IgD-negative memory B cell (primary cell): Measurements from ENCODE around the gene SKA3. TPM values are rescaled to one million over a fixed set of nuclear protein-coding genes. Genes with fewer than 3 reads are reported as not detected.
"Not testable (repeated sequence)": the region's sequence is repeated elsewhere in the genome, so short reads cannot be mapped to it uniquely, and the experiment has no call there.

Experiments
- H3K27ac Mint-ChIP-seq, 3 donors: one replicate each; pipeline ENCODE4 v1.8.0; 2020 to 2022; ENCODE audit warnings: mild to moderate bottlenecking in 3 of 3, mixed read lengths in 3 of 3, moderate library complexity in 1 of 3
- H3K27me3 Mint-ChIP-seq: one replicate; pipeline ENCODE4 v1.8.0; 2021; ENCODE audit warnings: mixed read lengths
- H3K36me3 Mint-ChIP-seq: one replicate; pipeline ENCODE4 v1.8.0; 2020; ENCODE audit warnings: mild to moderate bottlenecking, mixed read lengths
- H3K4me1 Mint-ChIP-seq, 3 donors: one replicate each; pipeline ENCODE4 v1.8.0; 2020 to 2022; ENCODE audit warnings: mixed read lengths in 3 of 3, mild to moderate bottlenecking in 1 of 3
- H3K4me3 Mint-ChIP-seq, 4 donors: one replicate each; pipeline ENCODE4 v1.8.0; 2020 to 2022; ENCODE audit warnings: mild to moderate bottlenecking in 4 of 4, mixed read lengths in 4 of 4, moderate library complexity in 3 of 4
- H3K9me3 Mint-ChIP-seq, 3 donors: one replicate each; pipeline ENCODE4 v1.8.0; 2020 to 2021; ENCODE audit warnings: mixed read lengths in 3 of 3, mild to moderate bottlenecking in 1 of 3
- polyA plus RNA-seq: library from polyadenylated mRNA; unstranded; fragments of 300-500 nt; fragmentation: Illumina TruSeq; gene quantifications from one replicate; pipeline ENCODE4 v1.2.3, GENCODE V29; 2021

Gene SKA3
- polyA plus RNA-seq: 0.43 TPM

GRCh38 chr13:21176215-21176981 is at the start of gene SKA3, which contains the start of gene MRPL57:
SKA3 (minus strand) TSS chr13:21176552; CDS start chr13:21176477, 75 bp downstream.
MRPL57 (plus strand) TSS chr13:21176658; CDS start chr13:21176917, 259 bp downstream.
- Mint-ChIP-seq H3K9me3 (no peaks in the 10 kb centered on the region), H3K27ac (peak within 1 kb of the TSS; percentile 96 to 97 (median 96)), H3K4me1 (peaks cover 5 to 14% (median 14%) of the 10 kb centered on the region in 3 donors), H3K27me3 (no peaks in the 10 kb centered on the region), H3K4me3 (peak within 1 kb of the TSS; percentile 95 to 99 (median 98)), H3K36me3 (no peaks in the 10 kb centered on the region)

- no peaks in the 10 kb centered on the region for H3K36me3 Mint-ChIP-seq
- H3K9me3 Mint-ChIP-seq: peaks cover 10 to 15% (median 11%) of the 10 kb centered on the region in 3 donors
- H3K27ac Mint-ChIP-seq: no peak overlapping the region
- H3K4me1 Mint-ChIP-seq: no peaks in the 10 kb centered on the region
- peaks cover 17% of the 10 kb centered on the region for H3K27me3 Mint-ChIP-seq
- H3K4me3 Mint-ChIP-seq: no peak overlapping the region
Measured at GRCh38 chr13:21225082-21225481, 48.7 kb upstream of the SKA3 start.

GRCh38 chr13:21221268-21221667 is 44.9 kb upstream of the SKA3 start:
- H3K27ac Mint-ChIP-seq: no peak overlapping the region
- H3K27me3 Mint-ChIP-seq: peaks cover 17% of the 10 kb centered on the region
- peaks cover 2 to 7% (median 3%) of the 10 kb centered on the region in 3 donors for H3K4me1 Mint-ChIP-seq
- no peaks in the 10 kb centered on the region for H3K36me3 Mint-ChIP-seq
- H3K9me3 Mint-ChIP-seq: peaks cover 10 to 15% (median 11%) of the 10 kb centered on the region in 3 donors
- H3K4me3 Mint-ChIP-seq: no peak overlapping the region

GRCh38 chr13:21219716-21220115 is 43.4 kb upstream of the SKA3 start:
- peaks cover 17% of the 10 kb centered on the region for H3K27me3 Mint-ChIP-seq
- not testable (repeated sequence) for H3K36me3 Mint-ChIP-seq, H3K4me1 Mint-ChIP-seq, H3K27ac Mint-ChIP-seq
- H3K9me3 Mint-ChIP-seq: peaks cover 10 to 15% (median 11%) of the 10 kb centered on the region in 3 donors
- H3K4me3 Mint-ChIP-seq: peak overlapping the region in 1 of 4 donors; percentile 50

GRCh38 chr13:21219036-21219381 is 42.7 kb upstream of the SKA3 start:
- peaks cover 21% of the 10 kb centered on the region for H3K27me3 Mint-ChIP-seq
- peaks cover 10 to 15% (median 11%) of the 10 kb centered on the region in 3 donors for H3K9me3 Mint-ChIP-seq
- peaks cover 3% of the 10 kb centered on the region for H3K36me3 Mint-ChIP-seq
- H3K27ac Mint-ChIP-seq: no peak overlapping the region
- H3K4me3 Mint-ChIP-seq: no peak overlapping the region
- peaks cover 2 to 7% (median 3%) of the 10 kb centered on the region in 3 donors for H3K4me1 Mint-ChIP-seq

GRCh38 chr13:21218351-21219035 is 42.1 kb upstream of the SKA3 start:
- peaks cover 26% of the 10 kb centered on the region for H3K27me3 Mint-ChIP-seq
- H3K4me1 Mint-ChIP-seq: peaks cover 2 to 7% (median 3%) of the 10 kb centered on the region in 3 donors
- H3K36me3 Mint-ChIP-seq: peaks cover 3% of the 10 kb centered on the region
- peak overlapping the region in 1 of 3 donors; percentile 2 for H3K27ac Mint-ChIP-seq
- H3K4me3 Mint-ChIP-seq: no peak overlapping the region
- peaks cover 10 to 15% (median 11%) of the 10 kb centered on the region in 3 donors for H3K9me3 Mint-ChIP-seq

GRCh38 chr13:21216332-21216731 is 40.0 kb upstream of the SKA3 start:
- H3K4me3 Mint-ChIP-seq: no peak overlapping the region
- peaks cover 24% of the 10 kb centered on the region for H3K27me3 Mint-ChIP-seq
- H3K4me1 Mint-ChIP-seq: peaks cover 2 to 7% (median 3%) of the 10 kb centered on the region in 3 donors
- H3K9me3 Mint-ChIP-seq: peaks cover 7 to 9% (median 7%) of the 10 kb centered on the region in 3 donors
- peak overlapping the region in 1 of 3 donors; percentile 59 for H3K27ac Mint-ChIP-seq
- peaks cover 3% of the 10 kb centered on the region for H3K36me3 Mint-ChIP-seq

GRCh38 chr13:21215419-21215818 is 39.1 kb upstream of the SKA3 start:
- H3K36me3 Mint-ChIP-seq, H3K27ac Mint-ChIP-seq, H3K9me3 Mint-ChIP-seq, H3K4me3 Mint-ChIP-seq, H3K4me1 Mint-ChIP-seq: not testable (repeated sequence)
- peaks cover 24% of the 10 kb centered on the region for H3K27me3 Mint-ChIP-seq

- peaks cover 24% of the 10 kb centered on the region for H3K27me3 Mint-ChIP-seq
- peaks cover 3% of the 10 kb centered on the region for H3K36me3 Mint-ChIP-seq
- no peak overlapping the region for H3K4me3 Mint-ChIP-seq
- no peaks in the 10 kb centered on the region for H3K4me1 Mint-ChIP-seq
- H3K9me3 Mint-ChIP-seq: peaks cover 5 to 7% (median 7%) of the 10 kb centered on the region in 3 donors
- H3K27ac Mint-ChIP-seq: no peak overlapping the region
Measured at GRCh38 chr13:21212138-21212775, 35.9 kb upstream of the SKA3 start.

GRCh38 chr13:21208652-21209154 is 32.4 kb upstream of the SKA3 start:
- H3K4me3 Mint-ChIP-seq: no peak overlapping the region
- H3K4me1 Mint-ChIP-seq: no peaks in the 10 kb centered on the region
- H3K36me3 Mint-ChIP-seq: no peaks in the 10 kb centered on the region
- H3K9me3 Mint-ChIP-seq: peaks cover 5 to 7% (median 7%) of the 10 kb centered on the region in 3 donors
- H3K27ac Mint-ChIP-seq: no peak overlapping the region
- H3K27me3 Mint-ChIP-seq: peaks cover 13% of the 10 kb centered on the region

GRCh38 chr13:21202767-21203531 is 26.6 kb upstream of the SKA3 start:
- Mint-ChIP-seq H3K36me3 (peaks cover 2% of the 10 kb centered on the region), H3K9me3 (peaks cover 4 to 12% (median 11%) of the 10 kb centered on the region in 3 donors), H3K27ac (no peak overlapping the region), H3K4me3 (no peak overlapping the region), H3K27me3 (peaks cover 3% of the 10 kb centered on the region), H3K4me1 (peaks cover 0 to 2% (median 0%) of the 10 kb centered on the region in 3 donors)

GRCh38 chr13:21201456-21202190 is 25.3 kb upstream of the SKA3 start:
- H3K9me3 Mint-ChIP-seq: peaks cover 4 to 12% (median 11%) of the 10 kb centered on the region in 3 donors
- H3K4me3 Mint-ChIP-seq, H3K4me1 Mint-ChIP-seq, H3K36me3 Mint-ChIP-seq, H3K27me3 Mint-ChIP-seq: not testable (repeated sequence)
- H3K27ac Mint-ChIP-seq: peak overlapping the region in 1 of 3 donors; percentile 35

- not testable (repeated sequence) for H3K36me3 Mint-ChIP-seq, H3K27ac Mint-ChIP-seq, H3K27me3 Mint-ChIP-seq, H3K4me1 Mint-ChIP-seq, H3K4me3 Mint-ChIP-seq
- peaks cover 4 to 12% (median 11%) of the 10 kb centered on the region in 3 donors for H3K9me3 Mint-ChIP-seq
Measured at GRCh38 chr13:21198391-21198790, 22.0 kb upstream of the SKA3 start.
